Dedifferentiated amniotic fluid mesenchymal stem cell (primary cell): ENCODE measurements around the gene MPND.

Experiments
- DNase-seq: peaks from one replicate; pipeline ENCODE4 v3.0.0-alpha.2; 2016; ENCODE audit errors: extremely low spot score

MPND gene, protein sequence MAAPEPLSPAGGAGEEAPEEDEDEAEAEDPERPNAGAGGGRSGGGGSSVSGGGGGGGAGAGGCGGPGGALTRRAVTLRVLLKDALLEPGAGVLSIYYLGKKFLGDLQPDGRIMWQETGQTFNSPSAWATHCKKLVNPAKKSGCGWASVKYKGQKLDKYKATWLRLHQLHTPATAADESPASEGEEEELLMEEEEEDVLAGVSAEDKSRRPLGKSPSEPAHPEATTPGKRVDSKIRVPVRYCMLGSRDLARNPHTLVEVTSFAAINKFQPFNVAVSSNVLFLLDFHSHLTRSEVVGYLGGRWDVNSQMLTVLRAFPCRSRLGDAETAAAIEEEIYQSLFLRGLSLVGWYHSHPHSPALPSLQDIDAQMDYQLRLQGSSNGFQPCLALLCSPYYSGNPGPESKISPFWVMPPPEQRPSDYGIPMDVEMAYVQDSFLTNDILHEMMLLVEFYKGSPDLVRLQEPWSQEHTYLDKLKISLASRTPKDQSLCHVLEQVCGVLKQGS

DNA sequence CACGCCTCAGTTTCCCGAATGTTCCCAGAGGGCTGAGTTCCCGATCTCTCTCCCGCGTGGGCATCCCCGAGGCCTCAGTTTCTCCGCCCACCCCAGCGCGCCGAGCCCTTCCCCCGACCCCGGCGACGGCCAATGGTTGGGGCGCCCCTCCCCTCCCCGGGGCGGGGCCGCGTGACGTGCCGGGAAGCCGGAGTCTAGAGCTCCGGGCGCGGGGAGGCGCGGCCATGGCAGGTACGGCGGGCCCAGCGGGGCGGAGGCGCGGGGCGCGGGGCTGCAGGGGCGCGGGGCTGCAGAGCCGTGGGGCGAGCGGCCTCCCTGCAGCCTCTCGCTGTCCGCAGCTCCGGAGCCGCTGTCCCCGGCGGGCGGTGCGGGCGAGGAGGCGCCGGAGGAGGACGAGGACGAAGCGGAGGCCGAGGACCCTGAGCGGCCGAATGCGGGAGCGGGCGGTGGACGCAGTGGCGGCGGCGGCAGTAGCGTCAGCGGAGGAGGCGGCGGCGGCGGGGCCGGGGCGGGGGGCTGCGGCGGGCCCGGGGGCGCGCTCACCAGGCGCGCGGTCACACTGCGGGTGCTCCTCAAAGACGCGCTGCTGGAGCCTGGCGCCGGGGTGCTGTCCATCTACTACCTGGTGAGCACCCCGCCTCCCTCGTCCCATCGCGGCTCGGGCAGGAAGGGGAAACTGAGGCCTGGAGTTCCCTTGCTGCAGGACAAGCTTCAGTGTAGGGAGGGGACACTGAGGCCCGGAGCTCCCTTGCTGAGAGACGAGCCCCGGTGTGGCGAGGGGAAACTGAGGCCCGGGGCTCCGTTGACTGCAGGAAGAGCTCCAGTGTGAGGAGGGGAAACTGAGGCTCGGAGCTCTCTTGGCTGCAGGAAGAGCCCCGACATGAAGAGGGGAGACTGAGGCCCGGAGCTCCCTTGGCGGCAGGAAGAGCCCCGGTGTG, at the start of gene MPND:
TSS of gene MPND (plus strand) at position 193 of the 938 bp plus-strand sequence. CDS start at position 225, 32 bp downstream.
- peak; percentile 77 for DNase-seq

DNA sequence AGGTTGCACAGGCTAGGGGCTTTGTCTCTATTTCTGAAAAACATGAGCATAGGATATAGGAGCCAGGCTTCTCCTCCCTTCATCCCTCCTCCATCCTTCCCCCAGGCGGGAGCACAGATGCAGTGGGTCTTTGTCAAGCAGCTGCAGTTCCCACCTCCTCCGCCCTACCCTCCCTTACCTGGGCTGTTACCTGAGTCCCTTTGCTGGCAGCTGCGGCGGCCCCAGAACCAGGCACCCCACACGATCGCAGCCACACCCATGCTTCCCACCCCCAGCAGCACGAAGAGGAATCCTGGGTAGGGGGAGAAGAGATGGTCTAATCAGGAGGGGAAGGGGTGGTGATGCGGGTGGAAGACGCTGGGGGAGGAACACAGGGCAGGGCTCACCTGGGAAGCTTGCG, 49.0 kb upstream of the MPND start:
- no peak for DNase-seq

DNA sequence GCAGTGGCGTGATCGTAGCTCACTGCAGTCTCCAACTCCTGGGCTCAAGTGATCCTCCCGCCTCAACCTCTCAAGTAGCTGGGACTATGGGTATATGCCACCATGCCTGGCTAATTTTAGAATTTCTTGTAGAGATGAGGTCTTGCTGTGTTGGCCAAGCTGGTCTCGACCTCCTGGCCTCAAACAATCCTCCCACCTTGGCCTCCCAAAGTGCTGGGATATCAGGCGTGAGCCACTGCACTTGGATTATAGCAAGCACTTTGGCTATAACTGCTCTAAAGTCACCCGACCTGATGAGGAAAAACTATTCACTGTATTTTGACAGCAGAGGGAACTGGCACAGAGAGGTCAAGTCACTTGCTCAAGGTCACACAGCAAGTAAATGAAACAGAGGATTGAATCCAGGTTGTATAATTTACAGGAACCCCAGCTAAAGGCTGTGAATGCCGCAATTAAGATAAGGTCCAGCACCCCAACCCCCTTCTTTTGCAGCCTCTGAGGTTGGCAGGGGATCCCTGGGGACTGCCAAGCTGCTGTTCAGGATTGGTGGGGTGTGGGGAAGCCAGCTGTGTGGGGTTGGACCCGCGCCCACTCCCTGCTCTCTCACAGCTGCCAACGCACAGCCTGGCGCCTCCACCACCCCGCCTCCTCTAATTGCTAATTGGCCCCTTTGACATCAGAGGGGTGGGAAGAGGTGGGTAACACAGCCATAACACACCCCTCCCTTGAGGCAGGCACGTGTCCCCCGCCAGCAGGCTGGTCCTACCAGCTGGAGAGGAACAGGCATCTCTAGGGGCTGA, 47.2 kb upstream of the MPND start:
- no peak for DNase-seq

DNA sequence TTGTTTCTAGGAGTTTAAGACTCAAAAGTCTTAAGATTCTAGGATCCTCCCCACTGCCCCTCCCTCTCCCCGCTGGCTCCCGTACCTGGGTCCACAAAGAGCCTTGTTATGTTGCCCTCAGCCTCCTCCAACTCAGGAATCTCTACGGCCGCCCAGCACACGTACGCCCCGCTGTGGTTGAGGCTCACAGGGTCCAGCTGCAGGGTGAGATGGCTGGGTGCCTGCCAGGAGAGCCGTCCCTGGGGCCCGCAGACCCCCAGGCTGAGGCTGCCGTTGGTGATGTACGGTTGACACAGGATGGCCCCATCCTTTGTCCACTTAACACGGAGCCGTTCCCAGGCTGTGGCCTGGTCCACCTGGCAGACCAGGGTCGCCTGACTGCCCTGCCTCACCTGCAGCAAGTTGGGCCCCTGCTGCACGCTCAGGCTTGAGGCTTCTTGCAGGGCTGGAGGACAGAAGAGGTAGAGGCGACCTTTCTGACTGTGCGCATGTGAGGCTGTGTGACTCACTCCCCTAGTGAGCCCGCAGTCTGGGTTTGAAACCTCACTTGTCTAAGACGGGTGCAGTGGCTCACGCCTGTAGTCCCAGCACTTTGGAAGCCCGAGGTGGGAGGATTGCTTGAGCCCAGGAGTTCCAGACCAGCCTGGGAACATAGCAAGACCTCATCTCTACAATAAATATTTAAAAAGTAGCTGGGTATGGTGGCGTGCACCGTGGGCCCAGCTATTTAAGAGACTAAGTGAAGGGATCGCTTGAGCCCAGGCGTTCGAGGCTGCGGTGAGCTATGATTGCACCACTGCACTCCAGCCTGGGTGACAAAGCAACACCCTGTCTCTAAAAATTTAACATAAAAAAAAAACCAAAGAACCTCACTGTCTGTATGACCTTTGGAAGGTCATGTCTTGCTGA, 45.2 kb upstream of the MPND start:
- no peak for DNase-seq

DNA sequence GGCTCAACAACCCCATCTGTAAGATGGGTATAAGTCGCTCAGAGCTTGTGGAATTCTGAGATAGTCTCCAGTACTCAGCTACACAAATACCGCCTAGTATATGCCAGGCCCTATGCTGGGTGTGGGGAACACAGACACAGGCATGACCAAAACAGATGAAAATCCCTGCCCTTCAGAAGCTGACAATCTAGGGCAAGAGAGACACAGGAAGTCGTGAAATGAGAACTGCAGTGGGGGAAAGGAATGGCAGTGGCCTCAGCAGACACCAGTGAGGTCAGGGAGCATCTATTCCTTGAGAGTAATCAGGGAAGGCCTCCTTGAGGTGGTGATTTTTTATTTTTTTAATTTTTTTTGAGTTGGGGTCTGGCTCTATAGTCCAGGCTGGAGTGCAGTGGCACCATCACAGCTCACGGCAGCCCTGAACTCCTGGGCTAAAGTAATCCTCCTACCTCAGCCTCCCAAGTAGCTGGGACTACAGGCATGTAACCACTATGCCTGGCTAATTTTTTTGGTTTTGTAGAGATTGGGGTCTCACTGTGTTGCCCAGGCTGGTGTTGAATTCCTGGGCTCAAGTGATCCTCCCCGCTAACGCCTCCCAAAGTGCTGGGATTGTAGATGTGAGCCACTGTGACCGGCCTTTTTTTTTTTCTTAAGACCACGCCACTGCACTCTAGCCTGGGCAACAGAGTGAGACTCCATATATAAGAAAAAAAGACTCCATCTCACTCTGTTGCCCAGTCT, 44.4 kb upstream of the MPND start:
- no peak for DNase-seq

DNA sequence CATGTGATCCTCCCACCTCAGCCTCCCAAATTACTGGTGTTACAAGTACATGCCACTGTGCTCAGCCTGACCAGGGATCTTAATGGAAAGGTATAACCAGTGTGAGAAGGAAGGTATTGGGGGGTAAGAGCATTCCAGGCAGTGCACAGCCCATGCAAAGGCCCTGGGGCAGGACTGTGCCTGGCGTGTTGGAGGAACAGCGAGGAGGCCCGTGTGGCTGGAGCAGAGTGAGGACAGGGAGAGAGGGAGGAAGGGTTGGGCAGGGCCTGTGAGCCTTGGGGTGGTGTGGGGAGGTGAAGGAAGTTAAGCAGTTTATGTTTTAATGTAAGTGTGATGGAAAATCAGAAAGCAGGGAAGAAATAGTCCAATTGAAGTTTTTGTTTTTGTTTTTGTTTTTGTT, 42.8 kb upstream of the MPND start:
- no peak for DNase-seq

DNA sequence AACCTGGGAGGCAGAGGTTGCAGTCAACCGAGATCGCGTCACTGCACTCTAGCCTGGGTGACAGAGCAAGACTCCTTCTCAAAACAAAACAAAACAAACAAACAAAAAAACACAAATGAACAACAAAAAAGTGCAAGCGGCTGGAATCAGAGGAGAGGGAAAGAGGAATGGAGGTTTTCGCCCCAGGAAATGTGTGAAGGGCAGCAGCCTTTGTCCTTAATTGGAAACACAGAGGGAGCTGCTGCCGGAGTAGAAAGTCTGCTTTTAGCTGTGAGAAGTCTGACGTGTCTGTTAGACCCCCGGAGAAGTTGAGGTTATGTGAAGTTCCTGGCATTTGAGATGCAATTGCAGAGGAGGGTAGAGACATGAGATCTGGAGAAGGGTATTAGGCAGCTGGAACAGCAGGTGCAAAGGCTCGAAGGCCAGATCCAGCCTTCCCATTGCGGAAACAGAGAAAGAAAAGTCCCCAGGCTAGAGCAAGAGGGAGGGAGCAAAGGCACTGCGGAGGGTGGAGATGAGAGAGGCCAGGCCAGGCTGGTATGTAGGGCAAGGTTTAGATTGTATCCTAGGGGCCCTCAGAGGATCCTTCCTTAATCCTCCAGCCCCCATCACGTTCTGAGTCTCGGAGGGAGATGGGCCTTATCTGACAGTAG, 41.6 kb upstream of the MPND start:
- DNase-seq, result no peak

DNA sequence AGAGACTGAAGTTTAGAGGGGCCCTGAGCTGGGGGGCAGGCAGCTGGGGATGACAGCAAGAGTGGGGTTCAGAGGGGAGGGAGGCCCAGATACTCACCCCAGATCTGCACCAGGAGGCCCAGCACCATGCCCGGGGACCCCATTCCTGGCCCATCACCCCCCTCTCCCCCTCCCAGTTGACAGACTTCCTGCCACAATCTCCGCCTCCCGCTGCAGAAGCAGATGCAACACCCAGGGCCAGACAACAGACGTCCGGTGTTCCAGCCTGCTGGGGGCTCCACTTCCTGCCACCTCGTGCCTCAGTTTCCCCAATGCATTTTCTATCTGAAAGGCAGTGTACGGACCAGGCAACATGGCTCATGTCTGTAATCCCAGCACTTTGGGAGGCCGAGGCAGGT, 41.1 kb upstream of the MPND start, which contains the start of gene TMIGD2:
TSS of gene TMIGD2 (minus strand) at position 147 of the 398 bp plus-strand sequence. CDS start at position 143, 4 bp downstream.
- DNase-seq, result no peak

DNA sequence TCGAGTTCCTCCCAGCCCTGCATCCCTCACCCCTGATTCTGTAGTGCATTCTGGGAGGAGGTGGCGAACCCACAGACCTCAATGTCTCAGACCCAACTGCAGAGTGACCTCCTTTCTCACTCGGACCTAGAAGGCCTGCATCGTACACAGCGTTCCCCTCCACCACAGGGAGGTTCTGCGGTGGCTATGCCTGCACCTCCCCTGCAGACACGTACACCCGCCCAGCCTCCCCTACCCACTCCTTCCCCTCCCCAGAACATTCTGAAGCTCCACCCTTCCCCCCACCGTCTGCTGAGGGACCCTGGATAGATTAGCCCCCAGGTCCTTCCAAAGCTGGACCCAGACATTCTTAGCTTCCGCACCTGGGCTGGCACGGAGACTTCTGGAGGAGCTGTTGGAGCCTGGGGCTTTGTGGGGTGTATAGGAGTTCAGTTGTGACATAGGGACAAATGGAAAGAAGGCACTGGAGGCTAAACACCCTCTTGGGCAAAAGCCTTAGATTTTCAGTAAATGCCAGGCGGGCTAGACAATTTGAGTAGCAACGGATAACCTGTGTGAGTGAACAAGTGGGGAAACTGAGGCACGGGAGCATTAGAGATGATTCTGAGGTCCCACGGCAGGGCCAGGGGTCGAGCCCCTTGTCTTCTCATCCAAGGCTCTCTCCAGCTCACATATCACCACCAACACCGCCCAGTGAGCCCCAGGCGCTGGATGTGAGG, 39.4 kb upstream of the MPND start:
- no peak for DNase-seq

DNA sequence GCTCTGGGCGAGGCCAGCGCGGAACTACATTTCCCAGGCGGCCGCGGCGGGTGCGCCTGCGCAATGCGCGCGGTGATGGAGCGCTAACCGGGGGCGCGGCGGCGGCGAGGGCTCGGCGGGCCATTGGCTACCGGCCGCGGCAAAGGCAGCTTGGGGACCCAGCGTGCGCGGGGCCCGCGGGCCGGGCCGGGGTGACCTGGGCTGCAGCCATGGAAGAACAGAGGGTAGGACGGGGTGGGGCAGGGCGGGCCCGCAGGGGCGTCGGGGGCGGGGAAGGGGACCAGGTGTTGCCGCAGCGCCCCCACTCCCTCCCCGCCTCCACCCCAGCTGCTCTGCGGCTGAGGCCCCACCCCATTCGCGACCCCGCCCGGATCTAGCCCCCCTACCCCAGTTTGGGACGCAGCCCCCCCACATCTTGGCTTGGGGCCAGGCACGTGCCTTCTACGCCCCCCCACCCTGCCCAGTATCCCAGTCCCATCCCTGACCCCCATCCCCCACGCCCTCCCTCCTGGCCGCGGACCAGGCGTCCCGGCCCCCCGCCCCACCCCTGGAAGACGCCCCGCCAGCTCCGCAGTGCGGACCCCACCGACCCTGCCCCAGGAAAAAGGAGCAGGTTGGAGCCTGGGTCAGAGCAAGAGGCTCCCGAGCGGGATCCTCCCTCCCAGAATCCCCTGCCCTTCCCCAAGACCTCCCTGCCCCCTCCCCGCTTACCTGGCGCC, 38.7 kb upstream of the MPND start, which contains the start of gene FSD1:
TSS of gene FSD1 (plus strand) at position 61 of the 719 bp plus-strand sequence. CDS start at position 210, 149 bp downstream.
- no peak for DNase-seq

DNA sequence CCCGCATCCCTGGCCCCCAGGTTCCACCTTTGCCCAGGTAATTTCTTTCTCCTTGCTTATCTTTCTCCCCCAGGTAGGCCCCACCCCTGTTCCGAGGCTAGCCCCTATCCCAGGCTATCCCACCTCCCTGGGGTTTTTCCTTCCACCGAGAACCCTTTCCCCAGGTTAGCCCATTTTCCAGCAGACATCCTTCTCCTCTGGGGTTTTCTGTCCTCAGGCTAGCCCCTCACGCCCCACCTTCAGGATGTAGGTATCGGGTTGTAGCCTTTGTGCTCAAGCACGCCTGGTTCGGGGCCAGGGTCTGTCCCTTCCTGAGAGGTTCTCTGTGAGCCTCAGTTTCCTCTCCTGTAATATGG, 38.1 kb upstream of the MPND start:
- DNase-seq, result no peak

DNA sequence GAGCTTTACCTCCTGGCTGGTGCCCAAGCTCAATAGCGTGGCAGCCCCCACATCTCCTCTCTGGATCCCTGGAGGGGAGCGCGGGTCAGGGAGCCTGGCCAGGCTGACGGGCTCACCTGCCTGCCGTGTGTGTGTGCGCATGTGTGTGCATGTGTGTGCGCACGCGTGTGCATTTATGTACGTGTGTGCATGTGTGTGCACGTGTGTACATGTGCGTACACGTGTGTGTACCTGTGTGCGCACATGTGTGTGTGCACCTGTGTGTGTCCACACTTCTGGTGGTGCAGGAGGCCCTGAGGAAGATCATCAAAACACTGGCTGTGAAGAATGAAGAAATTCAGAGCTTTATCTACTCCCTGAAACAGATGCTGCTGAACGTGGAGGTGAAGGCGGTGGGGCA, 37.7 kb upstream of the MPND start:
- DNase-seq, result no peak

DNA sequence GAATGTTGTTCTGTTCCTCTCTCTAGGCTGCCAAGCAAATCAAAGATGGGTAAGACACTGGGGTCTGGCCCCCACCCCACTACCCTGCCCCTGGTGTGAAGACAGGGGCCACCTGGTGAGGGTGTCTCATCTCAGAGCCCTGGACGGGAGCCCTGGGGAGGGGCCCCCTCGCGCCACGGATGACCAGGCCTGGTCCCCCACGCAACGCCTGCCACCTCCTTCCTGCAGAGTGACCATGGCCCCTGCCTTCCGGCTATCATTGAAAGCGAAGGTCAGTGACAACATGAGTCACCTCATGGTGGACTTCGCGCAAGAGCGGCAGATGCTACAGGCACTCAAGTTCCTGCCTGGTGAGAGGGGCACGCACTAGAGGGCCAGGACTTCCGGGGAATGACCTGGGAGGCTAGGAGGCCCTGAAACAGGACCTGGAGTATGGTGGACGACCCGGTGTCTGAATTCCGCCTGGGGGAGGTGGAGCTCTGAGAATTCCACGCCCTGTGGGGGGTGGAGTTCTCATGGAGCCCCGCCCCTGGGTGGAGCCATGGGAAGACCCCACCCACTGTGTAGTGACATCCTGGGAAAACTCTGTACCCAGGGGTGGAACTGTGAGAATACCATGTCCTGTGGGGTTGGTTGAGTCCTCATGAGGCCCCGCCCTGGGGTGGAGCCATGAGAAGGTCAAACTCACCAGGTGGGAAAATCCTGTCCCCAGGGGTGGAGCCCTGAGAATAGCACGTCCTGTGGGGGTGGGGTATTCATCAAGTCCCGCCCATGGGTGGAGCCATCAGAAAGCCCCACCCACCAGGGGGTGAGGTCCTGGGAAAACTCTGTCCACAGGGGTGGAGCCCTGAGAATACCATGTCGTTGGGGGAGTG, 32.9 kb upstream of the MPND start:
- DNase-seq, result no peak

DNA sequence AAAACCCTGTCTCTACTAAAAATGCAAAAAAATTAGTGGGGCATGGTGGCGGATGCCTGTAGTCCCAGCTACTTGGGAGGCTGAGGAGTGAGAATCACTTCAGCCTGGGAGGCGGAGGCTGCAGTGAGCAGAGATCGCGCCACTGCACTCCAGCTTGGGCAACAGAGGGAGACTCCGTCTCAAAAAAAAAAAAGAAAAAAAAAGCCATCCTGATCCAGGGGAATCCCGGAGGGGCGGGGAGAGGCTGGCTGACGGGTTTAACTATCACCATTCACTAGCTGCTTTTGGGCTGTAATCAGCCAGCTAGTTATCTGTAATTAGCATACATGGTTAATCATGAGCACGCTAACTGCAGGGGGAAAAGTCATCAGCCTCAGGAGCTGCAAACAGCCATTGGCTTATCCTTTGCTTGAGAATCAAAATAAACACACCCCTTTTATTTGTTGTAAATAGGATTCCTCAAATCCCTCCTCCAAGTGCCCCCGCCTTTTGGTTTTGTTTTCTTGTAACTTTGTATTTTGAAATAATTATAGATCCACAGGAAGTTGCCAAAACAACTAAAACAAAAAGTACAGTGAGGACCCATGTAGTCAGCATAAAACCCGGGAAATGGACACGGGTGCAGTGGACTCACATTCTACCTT, 29.4 kb upstream of the MPND start:
- no peak for DNase-seq

DNA sequence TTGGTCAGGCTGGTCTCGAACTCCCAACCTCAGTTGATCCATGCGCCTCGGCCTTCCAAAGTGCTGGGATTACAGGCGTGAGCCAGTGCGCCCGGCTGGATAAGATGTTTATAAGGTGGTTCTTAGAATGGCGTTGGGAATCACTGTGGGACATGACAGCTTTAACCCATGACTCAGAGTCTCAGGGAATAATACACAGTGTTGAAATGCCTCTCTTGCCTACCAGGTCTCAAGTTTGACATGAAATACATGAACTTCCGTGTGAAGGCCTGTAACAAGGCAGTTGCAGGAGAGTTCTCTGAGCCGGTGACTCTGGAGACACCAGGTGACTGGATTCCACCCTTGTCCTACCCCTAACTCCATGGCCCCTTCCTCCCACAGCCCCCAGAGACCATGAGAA, 26.4 kb upstream of the MPND start:
- DNase-seq, result no peak

DNA sequence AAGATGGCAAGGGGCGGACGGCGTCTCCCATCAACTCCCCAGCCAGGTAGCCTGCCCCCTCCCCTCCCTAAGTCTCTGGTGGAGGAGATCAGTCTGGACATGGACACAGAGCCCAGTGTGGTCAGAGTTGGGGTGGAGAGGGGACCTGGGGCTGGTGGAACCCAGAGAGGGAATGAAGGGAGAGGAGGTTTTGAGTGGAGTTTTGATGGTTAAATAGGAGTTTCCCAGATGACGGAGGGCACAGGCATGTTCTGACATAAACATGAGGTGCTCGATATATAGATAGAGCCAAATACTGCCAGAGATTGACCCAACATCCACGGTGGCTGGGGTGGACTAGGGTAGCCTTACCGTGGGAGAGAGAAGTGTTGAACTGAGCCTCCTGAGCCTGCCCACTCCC, 24.9 kb upstream of the MPND start:
- no peak for DNase-seq
